ENCODE results near the gene DNAJB2. TPM values are rescaled to one million over a fixed set of nuclear protein-coding genes. Genes with fewer than 3 reads are reported as not detected.

The DNAJB2 gene
- polyA plus RNA-seq, 1 of the 3 experiments (the other 2 are of a cell fraction): 39.9 TPM

DNA sequence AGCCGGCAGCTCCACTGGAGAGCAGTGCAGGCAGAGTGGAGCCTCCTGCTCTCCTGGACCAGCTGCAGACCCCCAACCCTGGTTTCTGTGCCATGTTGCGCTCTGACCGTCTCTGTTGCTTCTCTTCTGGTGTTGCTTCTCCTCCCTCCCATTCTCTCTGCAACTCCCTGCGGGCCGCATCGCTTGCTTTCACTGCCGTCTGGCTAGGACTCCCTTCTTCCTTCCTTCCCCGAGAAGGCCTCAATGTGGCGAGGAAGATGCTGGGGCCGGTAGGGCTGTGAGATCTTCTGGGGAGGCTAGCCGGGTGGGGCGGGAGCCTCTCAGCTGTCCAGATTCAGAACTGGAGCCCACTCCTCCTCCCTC, 6.2 kb downstream of the DNAJB2 start:
- no peak overlapping the region for H3K4me2 ChIP-seq
- H3K9ac ChIP-seq: no peak overlapping the region
- TF ChIP-seq SIN3A (IDR thresholded peaks at IDR 0.05; ENCODE audit: borderline replicate concordance, low read depth, low read length): no peak
- TF ChIP-seq CHD2 (IDR thresholded peaks at IDR 0.05; ENCODE audit: low read length, partially characterized antibody): no peak
- no peak for TF ChIP-seq GABPA (IDR thresholded peaks at IDR 0.05; ENCODE audit: low read depth)
- TF ChIP-seq RAD21 (IDR thresholded peaks at IDR 0.05; ENCODE audit: low read length): no peak
- no peak for TF ChIP-seq YY1 (IDR thresholded peaks at IDR 0.05; ENCODE audit: low read depth)
- TF ChIP-seq EP300 (IDR thresholded peaks at IDR 0.05; ENCODE audit: borderline replicate concordance in 1 of 2, low read depth in 1 of 2, low read length in 1 of 2): no peak
- no peak for TF ChIP-seq RXRA (IDR thresholded peaks at IDR 0.05; ENCODE audit: borderline replicate concordance, low read depth)
- no peak for TF ChIP-seq FOXM1 (IDR thresholded peaks at IDR 0.05; ENCODE audit: low read depth)
- TF ChIP-seq RFX5 (IDR thresholded peaks at IDR 0.05; ENCODE audit: low read length): no peak
- TF ChIP-seq TCF12 (IDR thresholded peaks at IDR 0.05): no peak
- TF ChIP-seq, protein P1, sequence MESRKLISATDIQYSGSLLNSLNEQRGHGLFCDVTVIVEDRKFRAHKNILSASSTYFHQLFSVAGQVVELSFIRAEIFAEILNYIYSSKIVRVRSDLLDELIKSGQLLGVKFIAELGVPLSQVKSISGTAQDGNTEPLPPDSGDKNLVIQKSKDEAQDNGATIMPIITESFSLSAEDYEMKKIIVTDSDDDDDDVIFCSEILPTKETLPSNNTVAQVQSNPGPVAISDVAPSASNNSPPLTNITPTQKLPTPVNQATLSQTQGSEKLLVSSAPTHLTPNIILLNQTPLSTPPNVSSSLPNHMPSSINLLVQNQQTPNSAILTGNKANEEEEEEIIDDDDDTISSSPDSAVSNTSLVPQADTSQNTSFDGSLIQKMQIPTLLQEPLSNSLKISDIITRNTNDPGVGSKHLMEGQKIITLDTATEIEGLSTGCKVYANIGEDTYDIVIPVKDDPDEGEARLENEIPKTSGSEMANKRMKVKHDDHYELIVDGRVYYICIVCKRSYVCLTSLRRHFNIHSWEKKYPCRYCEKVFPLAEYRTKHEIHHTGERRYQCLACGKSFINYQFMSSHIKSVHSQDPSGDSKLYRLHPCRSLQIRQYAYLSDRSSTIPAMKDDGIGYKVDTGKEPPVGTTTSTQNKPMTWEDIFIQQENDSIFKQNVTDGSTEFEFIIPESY (IDR thresholded peaks at IDR 0.05; ENCODE audit: borderline replicate concordance, low read depth): no peak
- no peak for TF ChIP-seq TAF1 (IDR thresholded peaks at IDR 0.05; ENCODE audit: borderline replicate concordance, low read depth, low read length)
- TF ChIP-seq, protein P2, sequence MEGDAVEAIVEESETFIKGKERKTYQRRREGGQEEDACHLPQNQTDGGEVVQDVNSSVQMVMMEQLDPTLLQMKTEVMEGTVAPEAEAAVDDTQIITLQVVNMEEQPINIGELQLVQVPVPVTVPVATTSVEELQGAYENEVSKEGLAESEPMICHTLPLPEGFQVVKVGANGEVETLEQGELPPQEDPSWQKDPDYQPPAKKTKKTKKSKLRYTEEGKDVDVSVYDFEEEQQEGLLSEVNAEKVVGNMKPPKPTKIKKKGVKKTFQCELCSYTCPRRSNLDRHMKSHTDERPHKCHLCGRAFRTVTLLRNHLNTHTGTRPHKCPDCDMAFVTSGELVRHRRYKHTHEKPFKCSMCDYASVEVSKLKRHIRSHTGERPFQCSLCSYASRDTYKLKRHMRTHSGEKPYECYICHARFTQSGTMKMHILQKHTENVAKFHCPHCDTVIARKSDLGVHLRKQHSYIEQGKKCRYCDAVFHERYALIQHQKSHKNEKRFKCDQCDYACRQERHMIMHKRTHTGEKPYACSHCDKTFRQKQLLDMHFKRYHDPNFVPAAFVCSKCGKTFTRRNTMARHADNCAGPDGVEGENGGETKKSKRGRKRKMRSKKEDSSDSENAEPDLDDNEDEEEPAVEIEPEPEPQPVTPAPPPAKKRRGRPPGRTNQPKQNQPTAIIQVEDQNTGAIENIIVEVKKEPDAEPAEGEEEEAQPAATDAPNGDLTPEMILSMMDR (IDR thresholded peaks at IDR 0.05): no peak
- TF ChIP-seq EZH2phosphoT487 (IDR thresholded peaks at IDR 0.05; ENCODE audit: borderline replicate concordance, low read depth): no peak
- TF ChIP-seq, protein P3, sequence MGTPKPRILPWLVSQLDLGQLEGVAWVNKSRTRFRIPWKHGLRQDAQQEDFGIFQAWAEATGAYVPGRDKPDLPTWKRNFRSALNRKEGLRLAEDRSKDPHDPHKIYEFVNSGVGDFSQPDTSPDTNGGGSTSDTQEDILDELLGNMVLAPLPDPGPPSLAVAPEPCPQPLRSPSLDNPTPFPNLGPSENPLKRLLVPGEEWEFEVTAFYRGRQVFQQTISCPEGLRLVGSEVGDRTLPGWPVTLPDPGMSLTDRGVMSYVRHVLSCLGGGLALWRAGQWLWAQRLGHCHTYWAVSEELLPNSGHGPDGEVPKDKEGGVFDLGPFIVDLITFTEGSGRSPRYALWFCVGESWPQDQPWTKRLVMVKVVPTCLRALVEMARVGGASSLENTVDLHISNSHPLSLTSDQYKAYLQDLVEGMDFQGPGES (IDR thresholded peaks at IDR 0.05; ENCODE audit: low read depth, low read length): no peak
- TF ChIP-seq, protein P4, sequence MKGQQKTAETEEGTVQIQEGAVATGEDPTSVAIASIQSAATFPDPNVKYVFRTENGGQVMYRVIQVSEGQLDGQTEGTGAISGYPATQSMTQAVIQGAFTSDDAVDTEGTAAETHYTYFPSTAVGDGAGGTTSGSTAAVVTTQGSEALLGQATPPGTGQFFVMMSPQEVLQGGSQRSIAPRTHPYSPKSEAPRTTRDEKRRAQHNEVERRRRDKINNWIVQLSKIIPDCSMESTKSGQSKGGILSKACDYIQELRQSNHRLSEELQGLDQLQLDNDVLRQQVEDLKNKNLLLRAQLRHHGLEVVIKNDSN (IDR thresholded peaks at IDR 0.05; ENCODE audit: borderline replicate concordance, low read depth): no peak
- peaks cover 5 to 8% of the 10 kb centered on the region in 2 experiments; a peak in 1 of 4 replicates for H3K4me1 ChIP-seq (ENCODE audit: control insufficient read depth in 1 of 2, insufficient read depth in 2 of 2, low read depth in 1 of 2, low read length in 1 of 2)
- ChIA-PET POLR2A (interaction anchor here (1.0 kb wide), 1 partner anchor 34 kb away, joined by 3 read pairs; no protein-coding TSS in a partner anchor), CTCF (interaction anchor here (1.2 to 15.4 kb wide), 3 partner anchors 7 to 30 kb away, joined by 3 to 312 read pairs (median 6); no protein-coding TSS in a partner anchor)
- peaks cover 14 to 37% of the 10 kb centered on the region in 2 experiments for H3K36me3 ChIP-seq (replicated peaks in 1 of 2; ENCODE audit: control insufficient read depth in 1 of 2, insufficient read depth in 2 of 2, low read length in 1 of 2)
- H4K20me1 ChIP-seq (ENCODE audit: insufficient read depth): no peaks in the 10 kb centered on the region
- peaks cover under 1% of the 10 kb centered on the region; the same call in 1 of the 2 replicates for H3K79me2 ChIP-seq (ENCODE audit: insufficient read depth)
- no peak for DNase-seq
- no peaks in the 10 kb centered on the region for H3K9me3 ChIP-seq
- no peak overlapping the region for H3K4me3 ChIP-seq (ENCODE audit: low read depth in 2 of 2, low read length in 1 of 2)
- peaks cover 12% of the 10 kb centered on the region for H3F3A ChIP-seq (replicated peaks; ENCODE audit: insufficient read depth)
- no peaks in the 10 kb centered on the region for H3K27me3 ChIP-seq (ENCODE audit: insufficient read depth)
- no peak overlapping the region for H3K27ac ChIP-seq (ENCODE audit: low read depth in 2 of 2, low read length in 1 of 2)
- 94% methylated on average over 11 of the region's 12 CpGs for WGBS (ENCODE audit: low lambda C conversion rate)
- no peaks in the 10 kb centered on the region for H3K9me2 ChIP-seq
- no peak overlapping the region for H2AFZ ChIP-seq (ENCODE audit: low read depth)
